ENCODE measurements around the gene VANGL1. TPM values are rescaled to one million over a fixed set of nuclear protein-coding genes. Genes with fewer than 3 reads are reported as not detected.

Gene VANGL1
- total RNA-seq, 1 donor from 2014 or later: 13.8 TPM

DNA sequence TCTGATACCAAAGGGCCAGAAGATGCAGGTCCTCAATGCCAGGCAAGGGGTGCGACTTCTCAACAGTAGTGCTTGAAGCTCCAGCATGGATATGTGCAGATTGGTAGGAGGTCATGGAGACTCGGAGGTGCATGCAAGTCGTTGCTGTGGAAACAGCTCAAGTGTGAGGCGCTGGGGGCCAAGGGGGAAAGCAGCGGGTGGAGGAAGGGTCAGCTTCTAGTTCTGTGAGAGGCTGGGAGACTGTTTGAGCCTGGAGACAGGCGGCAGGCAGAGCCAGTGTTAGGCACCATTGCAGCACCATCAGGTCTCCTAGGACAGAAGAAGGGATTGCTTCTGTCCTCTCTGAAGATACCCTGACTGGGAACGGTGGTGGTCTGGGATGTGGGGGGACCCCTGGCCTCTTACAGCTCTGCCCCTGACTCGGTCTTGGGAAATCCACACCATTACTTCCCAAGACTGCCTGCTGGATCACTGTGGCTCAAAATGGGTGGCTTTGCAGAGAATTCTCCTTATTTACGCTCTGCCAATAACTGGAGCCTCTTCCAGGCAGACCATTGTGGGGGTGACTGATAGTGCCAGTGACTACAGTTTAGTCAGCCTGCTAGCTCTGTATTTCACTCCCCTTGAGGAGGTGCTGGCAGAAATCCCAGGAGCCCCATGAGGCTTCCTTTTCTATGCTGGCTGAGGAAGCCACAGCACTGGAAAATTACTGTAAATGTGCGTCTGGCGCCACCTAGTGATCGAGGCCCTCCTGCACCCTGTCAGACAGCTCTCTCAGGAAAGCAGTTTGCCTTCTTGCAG is 46.3 kb upstream of the VANGL1 start:
- TF ChIP-seq CTCF (IDR thresholded peaks at IDR 0.05; ENCODE audit: insufficient read depth, low read depth, low read length): peak; percentile 97
- no peak for TF ChIP-seq EZH2 (IDR thresholded peaks at IDR 0.05; ENCODE audit: insufficient read depth, low read length)
- Mint-ChIP-seq H3K27me3 (ENCODE audit: low read depth, unreplicated experiment) (no peaks in the 10 kb centered on the region), H3K4me1 (ENCODE audit: low read depth, unreplicated experiment) (peaks cover 2% of the 10 kb centered on the region), H3K27ac (ENCODE audit: unreplicated experiment) (peak overlapping the region; percentile 2), H3K9me3 (ENCODE audit: unreplicated experiment) (peaks cover 12% of the 10 kb centered on the region), H3K36me3 (ENCODE audit: low read depth, unreplicated experiment) (no peaks in the 10 kb centered on the region), H3K4me3 (ENCODE audit: unreplicated experiment) (no peak overlapping the region)
- Histone ChIP-seq H3K4me1 (ENCODE audit: insufficient read depth, low read length) (peaks cover 11% of the 10 kb centered on the region), H3K27ac (ENCODE audit: low read depth, low read length) (peak overlapping the region; percentile 59), H4K20me1 (ENCODE audit: insufficient read depth, low read length) (no peaks in the 10 kb centered on the region), H3K4me2 (ENCODE audit: low read length) (peak overlapping the region; percentile 65), H3K9ac (ENCODE audit: low read length) (peak overlapping the region; percentile 63), H3K27me3 (ENCODE audit: insufficient read depth, low read length) (no peaks in the 10 kb centered on the region), H3K4me3 (ENCODE audit: insufficient read depth, low read depth, low read length) (no peak overlapping the region), H3K79me2 (ENCODE audit: insufficient read depth, low read length) (no peaks in the 10 kb centered on the region), H2AFZ (ENCODE audit: low read depth, low read length) (peak overlapping the region; percentile 14), H3K9me3 (ENCODE audit: insufficient read depth, low read depth, low read length) (no peaks in the 10 kb centered on the region), H3K36me3 (ENCODE audit: insufficient read depth, low read length) (no peaks in the 10 kb centered on the region)
- DNase-seq (ENCODE audit: low read depth) (peak; percentile 91), FAIRE-seq (peak; percentile 92)

GRCh38 chr1:115596080-115596780 is 45.5 kb upstream of the VANGL1 start:
- DNase-seq (ENCODE audit: low read depth) (peak; percentile 35), FAIRE-seq (no peak)
- Mint-ChIP-seq H3K9me3 (ENCODE audit: unreplicated experiment) (peaks cover 9% of the 10 kb centered on the region), H3K4me1 (ENCODE audit: low read depth, unreplicated experiment) (peaks cover 2% of the 10 kb centered on the region), H3K27me3 (ENCODE audit: low read depth, unreplicated experiment) (no peaks in the 10 kb centered on the region), H3K4me3 (ENCODE audit: unreplicated experiment) (no peak overlapping the region), H3K36me3 (ENCODE audit: low read depth, unreplicated experiment) (no peaks in the 10 kb centered on the region), H3K27ac (ENCODE audit: unreplicated experiment) (peak overlapping the region; percentile 3)
- Histone ChIP-seq H3K9me3 (ENCODE audit: insufficient read depth, low read depth, low read length) (no peaks in the 10 kb centered on the region), H3K4me1 (ENCODE audit: insufficient read depth, low read length) (peaks cover 11% of the 10 kb centered on the region), H4K20me1 (ENCODE audit: insufficient read depth, low read length) (no peaks in the 10 kb centered on the region), H2AFZ (ENCODE audit: low read depth, low read length) (no peak overlapping the region), H3K36me3 (ENCODE audit: insufficient read depth, low read length) (no peaks in the 10 kb centered on the region), H3K4me2 (ENCODE audit: low read length) (peak overlapping the region; percentile 65), H3K27me3 (ENCODE audit: insufficient read depth, low read length) (no peaks in the 10 kb centered on the region), H3K27ac (ENCODE audit: low read depth, low read length) (peak overlapping the region; percentile 59), H3K4me3 (ENCODE audit: insufficient read depth, low read depth, low read length) (no peak overlapping the region), H3K9ac (ENCODE audit: low read length) (peak overlapping the region; percentile 63), H3K79me2 (ENCODE audit: insufficient read depth, low read length) (no peaks in the 10 kb centered on the region)
- no peak for TF ChIP-seq CTCF (IDR thresholded peaks at IDR 0.05; ENCODE audit: insufficient read depth, low read depth, low read length)
- TF ChIP-seq EZH2 (IDR thresholded peaks at IDR 0.05; ENCODE audit: insufficient read depth, low read length): no peak
